ENCODE results near the gene MARCHF4.

GRCh38 chr2:216420367-216421101 is 48.3 kb upstream of the MARCHF4 start:
- TF ChIP-seq POLR2A (IDR thresholded peaks at IDR 0.05) (no peak), CTCF (IDR thresholded peaks at IDR 0.05) (no peak)
